Mucosa of stomach (tissue), 1 donor: ENCODE data around the gene TEKT5.
"Not testable (repeated sequence)": the region's sequence is repeated elsewhere in the genome, so short reads cannot be mapped to it uniquely, and the experiment has no call there.

Experiments used
- H3K27me3 ChIP-seq: one replicate; pipeline ENCODE4 v1.7.0; 2013; ENCODE audit warnings: mild to moderate bottlenecking, low read length; ENCODE audit not compliant: control insufficient read depth, insufficient read depth
- H3K36me3 ChIP-seq: one replicate; pipeline ENCODE4 v1.7.0; 2013; ENCODE audit warnings: low read length; ENCODE audit not compliant: control insufficient read depth, insufficient read depth
- H3K4me1 ChIP-seq: one replicate; pipeline ENCODE4 v1.7.0; 2013; ENCODE audit warnings: mild to moderate bottlenecking, low read length; ENCODE audit not compliant: control insufficient read depth, insufficient read depth
- H3K4me3 ChIP-seq: one replicate; pipeline ENCODE4 v1.7.0; 2013; ENCODE audit warnings: low read length
- H3K9ac ChIP-seq: one replicate; pipeline ENCODE4 v1.7.0; 2013; ENCODE audit warnings: mild to moderate bottlenecking, low read length, moderate library complexity
- H3K9me3 ChIP-seq: one replicate; pipeline ENCODE4 v1.7.0; 2013; ENCODE audit warnings: mild to moderate bottlenecking, low read length, moderate library complexity; ENCODE audit not compliant: control insufficient read depth
- donor health status: Pancreatic carcinoma.

The TEKT5 gene

GRCh38 chr16:10621216-10621949, 73.3 kb downstream of the TEKT5 start:
- peaks cover 49% of the 10 kb centered on the region for H3K4me1 ChIP-seq
- not testable (repeated sequence) for H3K36me3 ChIP-seq, H3K9me3 ChIP-seq, H3K9ac ChIP-seq, H3K27me3 ChIP-seq, H3K4me3 ChIP-seq

DNA sequence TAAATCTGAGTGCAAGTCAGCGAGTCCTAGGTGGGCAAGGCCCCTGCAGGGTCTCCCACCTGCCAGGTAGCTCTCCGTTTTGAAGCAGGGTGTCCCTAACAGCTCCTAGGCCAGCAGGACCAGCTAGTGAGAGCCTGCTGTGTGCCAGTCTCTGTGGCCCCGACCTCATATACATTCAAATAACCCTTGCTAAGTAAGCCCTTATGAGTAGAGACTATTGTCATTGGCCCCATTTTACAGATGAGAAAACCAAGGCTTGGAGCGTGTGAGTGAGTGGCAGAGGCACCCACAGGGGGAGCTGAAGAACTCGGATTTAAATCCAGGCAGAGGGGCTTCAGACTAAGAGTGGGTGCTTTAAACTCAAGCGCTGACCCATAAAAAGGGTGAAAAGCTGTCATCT, 74.6 kb downstream of the TEKT5 start:
- no peaks in the 10 kb centered on the region for H3K9me3 ChIP-seq
- H3K9ac ChIP-seq, result no peak overlapping the region
- H3K27me3 ChIP-seq, result peaks cover 3% of the 10 kb centered on the region
- peaks cover 44% of the 10 kb centered on the region for H3K4me1 ChIP-seq
- no peak overlapping the region for H3K4me3 ChIP-seq
- no peaks in the 10 kb centered on the region for H3K36me3 ChIP-seq

DNA sequence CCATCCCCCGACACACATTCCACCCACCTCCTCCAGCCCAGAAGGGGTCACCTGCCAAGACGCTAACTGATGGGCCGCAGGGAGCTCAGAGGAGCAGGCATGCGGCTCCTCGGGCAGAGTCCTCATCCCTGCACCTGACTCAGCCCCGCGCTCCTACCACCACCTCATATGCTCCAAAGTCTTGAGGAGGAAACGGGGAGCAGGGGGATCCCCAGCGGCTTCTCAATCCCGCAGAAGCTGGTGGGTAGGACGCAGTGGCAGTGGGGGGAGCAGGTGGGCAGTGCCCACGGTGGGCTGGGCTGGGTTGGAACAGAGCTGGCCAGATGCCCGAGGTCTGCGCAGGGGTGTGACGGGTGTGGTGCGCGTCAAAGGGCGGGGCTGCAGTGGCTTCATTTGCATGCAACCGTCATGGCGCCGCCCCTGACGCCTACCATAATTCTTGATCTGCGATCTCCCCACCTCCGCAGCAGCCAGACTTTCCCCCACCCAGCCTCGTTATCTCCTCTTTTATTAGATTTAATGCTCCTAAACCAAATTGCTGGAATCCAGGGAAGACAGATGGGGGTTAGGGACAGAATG, 75.4 kb downstream of the TEKT5 start:
- H3K36me3 ChIP-seq, result no peaks in the 10 kb centered on the region
- H3K27me3 ChIP-seq, result peaks cover 3% of the 10 kb centered on the region
- H3K9me3 ChIP-seq, result no peaks in the 10 kb centered on the region
- H3K4me3 ChIP-seq, result peak overlapping the region; percentile 7
- peaks cover 44% of the 10 kb centered on the region for H3K4me1 ChIP-seq
- H3K9ac ChIP-seq, result peak overlapping the region; percentile 56

- Histone ChIP-seq H3K27me3 (peaks cover 3% of the 10 kb centered on the region), H3K4me1 (peaks cover 44% of the 10 kb centered on the region), H3K9ac (peak overlapping the region; percentile 56)
Measured at GRCh38 chr16:10618710-10619209, 76.0 kb downstream of the TEKT5 start.

GRCh38 chr16:10617662-10618420, 76.9 kb downstream of the TEKT5 start:
- Histone ChIP-seq H3K36me3 (no peaks in the 10 kb centered on the region), H3K27me3 (peaks cover 3% of the 10 kb centered on the region), H3K4me3 (no peak overlapping the region), H3K4me1 (peaks cover 44% of the 10 kb centered on the region), H3K9me3 (no peaks in the 10 kb centered on the region), H3K9ac (no peak overlapping the region)

More at GRCh38 chr16:10618710-10619209, 76.0 kb downstream of the TEKT5 start:
- H3K36me3 ChIP-seq, result no peaks in the 10 kb centered on the region
- H3K9me3 ChIP-seq, result no peaks in the 10 kb centered on the region
- peak overlapping the region; percentile 7 for H3K4me3 ChIP-seq

GRCh38 chr16:10616756-10617640, 77.7 kb downstream of the TEKT5 start:
- H3K27me3 ChIP-seq, result peaks cover 3% of the 10 kb centered on the region
- no peak overlapping the region for H3K9ac ChIP-seq
- no peak overlapping the region for H3K4me3 ChIP-seq
- no peaks in the 10 kb centered on the region for H3K9me3 ChIP-seq
- H3K4me1 ChIP-seq, result peaks cover 39% of the 10 kb centered on the region
- no peaks in the 10 kb centered on the region for H3K36me3 ChIP-seq

GRCh38 chr16:10616419-10616755, 78.3 kb downstream of the TEKT5 start:
- H3K9ac ChIP-seq, result no peak overlapping the region
- peaks cover 3% of the 10 kb centered on the region for H3K27me3 ChIP-seq
- no peaks in the 10 kb centered on the region for H3K9me3 ChIP-seq
- peaks cover 36% of the 10 kb centered on the region for H3K4me1 ChIP-seq
- H3K4me3 ChIP-seq, result no peak overlapping the region
- no peaks in the 10 kb centered on the region for H3K36me3 ChIP-seq

GRCh38 chr16:10614685-10615084, 80.0 kb downstream of the TEKT5 start:
- H3K4me3 ChIP-seq, result no peak overlapping the region
- H3K4me1 ChIP-seq, result peaks cover 30% of the 10 kb centered on the region
- no peak overlapping the region for H3K9ac ChIP-seq
- no peaks in the 10 kb centered on the region for H3K36me3 ChIP-seq
- H3K9me3 ChIP-seq, result no peaks in the 10 kb centered on the region
- peaks cover 3% of the 10 kb centered on the region for H3K27me3 ChIP-seq

- Histone ChIP-seq H3K9ac (no peak overlapping the region), H3K9me3 (no peaks in the 10 kb centered on the region), H3K36me3 (no peaks in the 10 kb centered on the region), H3K4me1 (peaks cover 24% of the 10 kb centered on the region), H3K27me3 (no peaks in the 10 kb centered on the region), H3K4me3 (no peak overlapping the region)
Measured at GRCh38 chr16:10613785-10614485, 80.8 kb downstream of the TEKT5 start.

DNA sequence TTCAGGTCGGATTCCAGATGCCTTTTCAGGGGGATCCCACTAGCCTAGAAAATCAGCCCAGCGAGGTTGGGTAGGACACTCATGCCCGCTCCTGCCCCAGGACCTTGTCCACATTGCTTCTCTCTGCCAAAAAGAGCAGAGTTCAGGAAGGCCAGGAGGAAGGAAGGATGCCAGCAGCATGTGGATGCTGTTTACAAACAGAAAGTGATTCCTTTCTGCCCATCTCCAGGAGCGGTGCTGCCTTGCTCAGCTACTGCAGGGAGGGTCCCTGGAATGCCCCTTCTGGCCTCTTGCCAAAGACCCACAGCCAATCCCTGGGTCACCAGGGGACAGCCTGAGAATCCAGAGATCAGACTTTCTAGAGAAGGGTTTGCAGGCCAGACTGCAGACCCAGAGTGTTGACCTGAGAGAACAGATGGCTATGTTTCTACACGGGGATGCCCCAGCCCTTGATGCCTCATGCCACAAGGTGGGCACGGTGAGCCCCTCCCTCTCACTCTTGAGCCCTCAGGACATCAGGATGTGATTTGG, 82.0 kb downstream of the TEKT5 start:
- Histone ChIP-seq H3K4me3 (no peak overlapping the region), H3K9ac (no peak overlapping the region), H3K27me3 (no peaks in the 10 kb centered on the region)

DNA sequence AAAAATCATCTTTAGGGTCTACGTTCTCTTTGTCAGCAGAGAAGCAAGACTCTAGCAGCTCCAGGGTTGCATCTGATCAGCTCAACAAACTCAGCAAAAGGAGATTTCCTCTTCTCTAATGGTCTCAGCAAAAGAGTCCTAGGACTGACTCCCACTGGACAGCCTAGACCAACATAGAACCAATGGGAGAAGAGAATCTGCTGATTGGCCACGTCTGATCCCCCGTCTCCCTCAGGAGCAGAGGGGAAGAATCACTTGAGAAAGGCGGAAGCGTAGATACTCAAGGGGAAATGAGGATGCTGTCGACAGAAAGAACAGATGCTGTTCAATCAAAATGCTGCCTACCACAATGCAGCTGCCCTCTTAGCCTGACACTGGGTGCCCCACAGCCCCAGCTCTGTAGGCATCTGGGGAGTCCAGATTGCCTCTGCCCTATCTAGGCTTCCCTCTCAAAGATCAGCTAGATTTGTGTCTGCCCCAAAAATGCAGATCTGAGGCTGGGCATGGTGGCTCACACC, 82.8 kb downstream of the TEKT5 start:
- Histone ChIP-seq H3K9ac (no peak overlapping the region), H3K27me3 (no peaks in the 10 kb centered on the region), H3K4me3 (no peak overlapping the region), H3K4me1 (peaks cover 4% of the 10 kb centered on the region), H3K36me3 (no peaks in the 10 kb centered on the region), H3K9me3 (no peaks in the 10 kb centered on the region)

More for the DNA sequence above, 82.0 kb downstream of the TEKT5 start:
- no peaks in the 10 kb centered on the region for H3K9me3 ChIP-seq
- H3K36me3 ChIP-seq, result no peaks in the 10 kb centered on the region
- peaks cover 12% of the 10 kb centered on the region for H3K4me1 ChIP-seq
